GM20000 (cell line): Measurements from ENCODE around the gene SLIT3.

Experiments
- DNase-seq: peaks from one replicate; pipeline ENCODE4 v3.0.0; 2012; ENCODE audit warnings: low spot score
- CTCF ChIP-seq: IDR thresholded peaks from 2 replicates; pipeline ENCODE4 v1.5.1; 2012; ENCODE audit warnings: mild to moderate bottlenecking, control low read depth; ENCODE audit errors: extremely low read depth, missing control alignments

Gene SLIT3

GRCh38 chr5:169178274-169178673, 122.7 kb downstream of the SLIT3 start:
- DNase-seq = no peak
- no peak for TF ChIP-seq CTCF

GRCh38 chr5:169176709-169177694, 123.9 kb downstream of the SLIT3 start:
- DNase-seq = no peak
- no peak for TF ChIP-seq CTCF

GRCh38 chr5:169175733-169176132, 125.2 kb downstream of the SLIT3 start:
- no peak for TF ChIP-seq CTCF
- no peak for DNase-seq

GRCh38 chr5:169174923-169175322, 126.0 kb downstream of the SLIT3 start:
- TF ChIP-seq CTCF = no peak
- no peak for DNase-seq

- no peak for DNase-seq
- no peak for TF ChIP-seq CTCF
Observed at GRCh38 chr5:169173372-169173771, 127.6 kb downstream of the SLIT3 start.

GRCh38 chr5:169171515-169171914, 129.4 kb downstream of the SLIT3 start:
- TF ChIP-seq CTCF = no peak
- DNase-seq = no peak

GRCh38 chr5:169169783-169170182, 131.2 kb downstream of the SLIT3 start:
- no peak for TF ChIP-seq CTCF
- no peak for DNase-seq
